ENCODE data around the gene KRTAP5-3.

KRTAP5-3 gene

GRCh38 chr11:1642288-1643145 lies 34.3 kb upstream of the KRTAP5-3 start:
- DNase-seq (ENCODE audit: low read depth), result no peak

DNA sequence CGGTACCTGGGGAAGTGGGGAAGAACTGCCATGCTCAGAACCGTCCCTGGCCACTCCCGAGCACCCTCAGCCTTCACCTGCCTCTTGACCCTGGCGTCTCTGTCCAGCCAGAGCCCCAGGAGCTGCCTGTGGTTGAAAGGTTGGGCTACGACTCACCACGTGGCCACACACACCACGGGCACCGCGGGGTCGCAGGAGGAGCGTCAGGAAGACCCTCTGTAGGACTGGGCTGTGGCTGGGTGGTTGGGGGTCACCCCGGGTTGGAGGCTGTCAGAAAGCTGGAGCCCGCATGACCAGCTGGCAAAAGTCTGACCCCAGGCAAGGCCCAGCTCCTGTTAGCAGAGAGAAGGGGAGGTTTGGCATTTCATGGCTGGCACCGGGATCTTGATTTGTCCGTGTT lies 32.8 kb upstream of the KRTAP5-3 start:
- DNase-seq (ENCODE audit: low read depth), result no peak

DNA sequence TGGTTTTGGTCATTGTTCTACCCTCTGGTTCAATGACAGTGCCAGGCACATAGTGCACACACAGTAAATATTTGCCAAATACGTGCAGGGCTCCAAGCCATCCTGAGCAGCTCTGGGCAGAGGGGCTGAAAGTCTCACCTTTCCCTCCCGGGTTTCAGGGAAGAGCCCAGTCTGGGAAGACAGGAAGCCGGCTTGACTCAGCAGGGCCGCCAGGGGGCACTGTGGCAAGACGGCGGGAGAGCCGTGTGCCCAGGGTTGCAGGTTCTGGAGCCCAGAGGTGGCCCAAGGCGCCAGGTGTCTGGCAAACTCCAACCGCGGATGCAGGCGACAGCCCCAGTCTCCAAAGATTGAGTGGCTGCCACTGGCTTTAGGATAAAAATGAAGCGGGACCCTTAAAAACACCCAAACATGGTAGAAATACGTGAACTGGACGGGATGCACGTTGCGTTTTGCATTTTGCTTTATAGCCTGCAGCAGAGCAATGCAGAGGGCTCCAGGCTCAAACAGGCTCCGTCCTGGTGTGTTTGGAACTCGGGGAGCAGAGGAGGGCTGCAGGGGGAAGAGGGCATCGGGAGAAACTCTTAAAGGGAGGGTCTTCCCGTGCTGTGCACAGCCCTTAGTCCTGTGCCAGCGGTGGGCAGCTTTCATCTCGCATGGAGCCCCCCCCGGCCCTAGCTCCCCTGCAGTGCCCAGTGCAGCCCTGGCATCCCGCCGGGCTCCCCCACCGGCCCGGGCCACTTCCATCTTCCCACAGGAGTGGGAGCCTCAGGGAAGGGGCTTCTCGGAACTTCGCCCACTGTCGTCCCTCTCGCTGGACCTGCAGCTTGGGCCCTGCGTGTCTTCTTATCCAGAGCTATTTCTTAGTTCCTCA lies 32.0 kb upstream of the KRTAP5-3 start:
- DNase-seq (ENCODE audit: low read depth), result no peak

DNA sequence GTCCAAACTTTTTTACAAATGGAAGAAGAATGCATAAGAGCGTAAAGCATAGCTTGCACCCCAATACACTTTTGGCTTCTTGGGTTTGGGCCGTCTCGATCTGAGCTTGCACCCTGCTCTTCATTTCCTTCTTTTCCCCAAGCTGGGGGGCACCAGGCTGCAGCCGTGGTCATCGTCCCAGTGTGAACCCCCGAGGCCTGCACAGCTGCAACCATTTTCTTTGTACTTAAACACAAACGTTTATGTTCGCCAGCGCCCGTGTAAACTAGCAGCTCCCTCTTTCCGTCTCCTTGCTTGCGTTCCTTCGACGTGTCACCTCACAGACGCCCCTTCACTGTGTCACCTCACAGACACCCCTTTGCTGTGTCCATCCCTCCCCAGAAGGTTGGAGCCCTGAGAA lies 31.4 kb upstream of the KRTAP5-3 start:
- no peak for DNase-seq (ENCODE audit: low read depth)

- no peak for DNase-seq (ENCODE audit: low read depth)
These were observed 30.9 kb upstream of the KRTAP5-3 start for GRCh38 chr11:1639102-1639620.

DNA sequence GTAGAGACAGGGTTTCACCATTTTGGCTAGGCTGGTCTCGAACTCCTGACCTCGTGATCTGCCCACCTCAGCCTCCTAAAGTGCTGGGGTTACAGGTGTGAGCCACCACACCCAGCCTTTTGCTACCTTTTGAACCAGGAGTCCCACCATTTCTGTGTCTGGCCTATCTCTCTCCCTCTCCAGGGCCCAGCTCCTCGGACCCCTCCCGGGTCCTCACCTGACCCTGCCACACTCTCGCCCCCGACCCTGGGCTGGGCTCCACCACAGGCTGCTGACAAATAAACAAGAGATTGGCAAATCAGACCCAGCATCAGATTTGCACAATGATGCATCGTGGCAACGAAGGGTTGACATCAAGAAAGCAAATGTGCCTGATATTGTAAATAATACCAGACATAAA lies 30.1 kb upstream of the KRTAP5-3 start:
- DNase-seq (ENCODE audit: low read depth), result no peak

DNA sequence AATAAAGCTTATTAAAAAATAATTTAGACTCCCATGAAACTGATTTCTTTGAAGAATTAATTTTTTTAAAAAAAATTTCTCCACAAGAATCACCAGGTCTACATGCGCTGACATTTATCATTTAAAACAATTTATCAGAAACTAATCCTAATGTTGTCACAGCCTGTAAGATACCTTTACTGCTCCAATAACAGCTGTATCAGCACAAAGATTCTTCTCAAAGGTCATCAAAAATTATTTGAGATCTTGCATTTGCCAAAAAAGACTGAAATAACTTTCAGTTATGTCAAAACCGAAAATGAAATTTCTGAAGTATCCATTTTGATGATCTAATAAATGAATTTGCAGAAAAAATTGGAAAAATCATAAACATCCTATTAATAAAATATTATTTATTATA lies 29.4 kb upstream of the KRTAP5-3 start:
- no peak for DNase-seq (ENCODE audit: low read depth)

- DNase-seq (ENCODE audit: low read depth), result no peak
These were observed 28.2 kb upstream of the KRTAP5-3 start for GRCh38 chr11:1636291-1636950.

DNA sequence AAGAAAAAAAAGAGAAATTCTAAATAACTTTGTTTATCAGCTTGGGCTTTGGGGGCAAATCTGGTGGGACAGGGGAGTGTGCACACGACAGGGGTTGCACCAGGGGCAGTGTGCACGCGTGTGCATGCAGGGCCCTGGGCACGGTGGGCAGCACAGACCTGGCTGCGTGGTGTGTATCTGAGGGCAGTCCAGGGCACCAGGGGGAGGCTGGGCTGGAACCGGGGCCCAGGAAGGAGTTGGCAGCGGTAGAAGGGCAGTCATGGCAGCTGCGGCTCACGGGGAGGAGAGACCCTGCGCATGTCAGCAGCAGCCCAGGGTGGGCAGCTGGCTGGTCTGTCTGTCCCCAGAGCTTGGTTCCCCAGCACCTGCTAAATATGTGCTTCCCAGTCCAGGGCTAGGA lies 25.6 kb upstream of the KRTAP5-3 start:
- DNase-seq (ENCODE audit: low read depth), result no peak

- no peak for DNase-seq (ENCODE audit: low read depth)
These were observed 23.9 kb upstream of the KRTAP5-3 start for GRCh38 chr11:1632053-1632714.

- DNase-seq (ENCODE audit: low read depth), result no peak
These were observed 22.9 kb upstream of the KRTAP5-3 start for GRCh38 chr11:1631066-1631568.

DNA sequence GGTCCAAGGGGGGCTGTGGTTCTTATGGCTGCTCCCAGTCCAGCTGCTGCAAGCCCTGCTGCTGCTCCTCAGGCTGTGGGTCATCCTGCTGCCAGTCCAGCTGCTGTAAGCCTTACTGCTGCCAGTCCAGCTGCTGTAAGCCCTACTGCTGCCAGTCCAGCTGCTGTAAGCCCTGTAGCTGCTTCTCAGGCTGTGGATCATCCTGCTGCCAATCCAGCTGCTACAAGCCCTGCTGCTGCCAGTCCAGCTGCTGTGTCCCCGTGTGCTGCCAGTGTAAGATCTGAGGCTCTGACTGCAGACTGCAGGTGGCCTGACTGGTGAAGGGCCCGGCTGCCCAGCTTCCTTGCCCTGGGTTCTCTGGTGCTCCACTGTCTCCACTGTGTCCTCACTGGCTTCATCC lies 22.0 kb upstream of the KRTAP5-3 start:
- no peak for DNase-seq (ENCODE audit: low read depth)

DNA sequence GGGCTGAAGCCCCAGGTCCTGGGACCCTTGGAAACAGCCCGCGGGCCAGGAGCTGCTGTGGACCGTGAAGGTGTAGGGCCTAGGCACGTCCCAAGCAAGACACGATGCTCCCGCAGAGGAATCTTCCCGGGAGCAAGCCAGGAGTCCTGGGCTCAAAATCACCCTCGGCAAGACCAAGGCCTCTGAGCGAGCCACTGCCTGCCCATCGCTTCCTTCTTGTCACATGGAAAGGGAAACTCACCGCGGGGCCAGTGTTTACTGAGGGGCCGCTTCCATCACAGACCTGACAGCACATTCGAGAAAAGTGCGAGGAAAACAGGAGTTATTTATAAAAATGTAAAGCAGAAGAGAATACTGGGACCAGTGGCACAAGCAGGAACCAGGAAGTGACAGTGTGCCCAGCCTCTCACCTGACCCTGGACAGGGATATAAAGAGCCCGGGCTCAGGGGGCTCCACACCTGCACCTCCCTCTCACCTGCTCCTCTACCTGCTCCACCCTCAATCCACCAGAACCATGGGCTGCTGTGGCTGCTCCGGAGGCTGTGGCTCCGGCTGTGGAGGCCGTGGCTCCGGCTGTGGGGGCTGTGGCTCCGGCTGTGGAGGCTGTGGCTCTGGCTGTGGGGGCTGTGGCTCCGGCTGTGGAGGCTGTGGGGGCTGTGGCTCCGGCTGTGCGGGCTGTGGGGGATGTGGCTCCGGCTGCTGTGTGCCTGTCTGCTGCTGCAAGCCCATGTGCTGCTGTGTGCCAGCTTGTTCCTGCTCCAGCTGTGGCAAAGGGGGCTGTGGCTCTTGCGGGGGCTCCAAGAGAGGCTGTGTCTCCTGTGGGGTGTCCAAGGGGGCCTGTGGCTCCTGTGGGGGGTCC lies 21.3 kb upstream of the KRTAP5-3 start, which contains the start of gene KRTAP5-5:
KRTAP5-5 (plus strand) TSS at position 450 of the 860 bp plus-strand sequence; CDS start at position 516, 66 bp downstream.
- no peak for DNase-seq (ENCODE audit: low read depth)

DNA sequence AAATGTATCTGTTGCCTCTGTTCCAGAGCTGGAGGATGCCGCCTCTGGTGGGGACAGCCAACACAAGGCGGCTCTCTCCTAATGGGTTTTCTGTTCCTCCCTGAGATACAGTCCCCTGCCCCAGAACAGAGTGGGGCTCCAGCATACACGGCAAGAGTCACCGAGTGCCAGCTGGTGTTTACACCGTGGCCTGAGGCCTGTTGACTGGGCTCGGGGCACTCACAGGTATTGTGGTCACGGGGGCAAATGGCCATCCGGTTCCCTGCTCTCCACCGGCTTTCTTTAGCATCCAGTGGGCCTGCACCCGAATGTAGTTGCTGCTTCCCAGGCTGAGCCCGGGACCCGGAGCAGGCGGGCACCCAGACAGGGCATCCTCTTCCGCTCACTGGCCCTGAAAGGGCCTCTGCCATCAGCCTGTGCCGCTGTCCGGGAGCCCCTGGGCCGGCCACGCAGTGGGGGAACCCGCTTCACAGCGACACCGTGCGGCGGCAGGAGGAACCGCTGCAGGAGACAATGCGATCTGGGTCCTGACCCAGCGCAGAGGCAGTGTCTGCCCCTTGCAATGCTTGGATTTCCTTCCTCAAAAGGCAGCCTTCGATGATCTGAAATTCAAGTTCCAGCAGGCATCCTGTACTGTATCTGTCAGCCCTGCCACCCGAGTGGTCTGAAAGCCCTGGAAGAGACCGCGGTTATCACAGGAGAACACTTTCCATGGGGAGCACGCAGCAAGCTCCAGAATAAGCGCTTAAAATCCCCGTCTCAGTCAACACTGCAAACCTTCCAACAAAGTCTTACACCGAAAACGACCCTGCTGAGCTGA lies 20.5 kb upstream of the KRTAP5-3 start:
- DNase-seq (ENCODE audit: low read depth), result peak; percentile 43

DNA sequence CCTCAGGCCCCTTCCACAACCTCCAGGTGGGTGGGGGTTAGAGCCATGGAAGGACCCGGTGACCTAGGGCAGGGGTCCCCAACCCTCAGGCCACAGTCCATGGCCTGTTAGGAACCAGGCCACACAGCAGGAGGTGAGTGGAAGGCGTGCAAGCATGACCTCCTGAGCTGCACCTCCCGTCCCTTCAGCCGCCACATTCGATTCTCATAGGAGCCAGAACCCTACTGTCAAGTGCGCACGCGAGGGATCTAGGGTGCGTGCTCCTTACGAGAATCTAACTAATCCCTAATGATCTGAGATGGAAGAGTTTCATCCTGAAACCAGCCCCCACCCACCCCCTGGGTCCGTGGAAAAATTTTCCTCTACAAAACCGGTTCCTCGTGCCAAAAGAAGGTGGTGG lies 17.3 kb upstream of the KRTAP5-3 start:
- no peak for DNase-seq (ENCODE audit: low read depth)

DNA sequence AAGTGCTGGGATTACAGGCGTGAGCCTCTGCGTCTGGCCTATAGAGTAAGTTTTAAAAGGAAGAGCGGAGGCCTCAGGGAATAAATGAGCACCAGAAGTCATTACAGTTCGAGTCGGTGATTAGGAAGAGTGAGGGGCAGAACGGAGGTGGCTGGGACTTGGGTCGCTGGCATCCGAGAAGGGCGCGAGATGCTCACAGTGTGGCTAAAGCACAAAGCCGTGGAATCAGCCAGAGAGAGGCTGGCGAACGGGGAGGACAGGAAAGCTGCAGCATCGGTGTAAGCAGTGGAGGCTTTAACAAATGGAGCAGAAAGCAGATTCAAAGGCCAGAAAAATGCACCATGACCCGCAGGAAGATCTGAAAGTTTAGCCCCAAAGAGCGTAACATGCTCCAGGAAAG lies 16.4 kb upstream of the KRTAP5-3 start:
- no peak for DNase-seq (ENCODE audit: low read depth)

DNA sequence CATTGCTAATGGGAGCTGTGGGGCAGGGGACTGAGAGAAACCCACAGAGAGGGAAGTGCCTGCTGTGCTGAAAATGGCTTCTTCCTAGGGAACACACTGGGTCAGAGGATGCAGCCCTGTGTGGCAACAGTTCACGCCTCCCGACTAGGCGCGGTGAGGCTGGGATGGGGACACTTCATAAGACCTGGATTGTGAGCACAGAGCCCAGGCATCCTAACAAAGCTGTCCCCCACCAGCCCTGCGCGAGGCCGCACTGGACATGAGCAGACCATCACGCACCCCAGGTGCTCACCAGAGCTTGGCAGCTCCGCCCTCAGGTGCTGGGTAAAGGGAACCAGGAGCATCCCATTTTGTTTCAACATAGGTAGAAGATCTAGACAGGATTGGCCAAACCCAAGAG lies 15.5 kb upstream of the KRTAP5-3 start:
- DNase-seq (ENCODE audit: low read depth), result no peak

DNA sequence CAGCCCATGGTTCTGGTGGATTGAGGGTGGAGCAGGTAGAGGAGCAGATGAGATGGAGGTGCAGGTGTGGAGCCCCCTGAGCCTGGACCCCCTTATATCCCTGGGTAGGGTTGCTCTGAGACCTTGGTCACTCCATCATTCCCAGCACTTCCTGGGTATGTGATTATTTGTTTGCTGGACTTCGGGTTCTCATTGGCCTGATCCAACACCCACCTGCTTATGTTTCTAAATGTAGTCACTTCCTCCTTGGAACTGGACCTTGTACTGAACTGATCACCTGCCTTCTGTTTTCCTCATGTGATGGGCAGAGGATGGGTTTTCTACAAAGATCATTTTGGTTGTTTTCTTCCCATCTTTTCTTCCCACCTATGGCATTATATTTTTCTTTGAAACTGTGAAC lies 13.8 kb upstream of the KRTAP5-3 start, which contains the start of gene KRTAP5-4:
KRTAP5-4 (minus strand) TSS at position 53 of the 400 bp plus-strand sequence; CDS start at position 8, 45 bp downstream.
- DNase-seq (ENCODE audit: low read depth), result no peak

- peak; percentile 21 for DNase-seq (ENCODE audit: low read depth)
These were observed 11.2 kb upstream of the KRTAP5-3 start for GRCh38 chr11:1619449-1619848.
